ENCODE measurements around the gene HTRA3. TPM values are rescaled to one million over a fixed set of nuclear protein-coding genes. Genes with fewer than 3 reads are reported as not detected.

Gene HTRA3
- total RNA-seq, 1 donor from 2014 or later, result 35.2 TPM

GRCh38 chr4:8229331-8229975 is 40.1 kb upstream of the HTRA3 start:
- H3K4me1 Mint-ChIP-seq (ENCODE audit: low read depth, unreplicated experiment), result peaks cover 3% of the 10 kb centered on the region
- Histone ChIP-seq H3K27me3 (ENCODE audit: insufficient read depth, low read length) (no peaks in the 10 kb centered on the region), H2AFZ (ENCODE audit: low read depth, low read length) (no peak overlapping the region), H3K4me2 (ENCODE audit: low read length) (no peak overlapping the region), H3K9ac (ENCODE audit: low read length) (no peak overlapping the region), H4K20me1 (ENCODE audit: insufficient read depth, low read length) (no peaks in the 10 kb centered on the region), H3K27ac (ENCODE audit: low read depth, low read length) (no peak overlapping the region), H3K36me3 (ENCODE audit: insufficient read depth, low read length) (no peaks in the 10 kb centered on the region), H3K9me3 (ENCODE audit: insufficient read depth, low read depth, low read length) (no peaks in the 10 kb centered on the region), H3K79me2 (ENCODE audit: insufficient read depth, low read length) (no peaks in the 10 kb centered on the region), H3K4me3 (ENCODE audit: insufficient read depth, low read depth, low read length) (no peak overlapping the region), H3K4me1 (ENCODE audit: insufficient read depth, low read length) (peaks cover 28% of the 10 kb centered on the region)
- FAIRE-seq (no peak), DNase-seq (ENCODE audit: low read depth) (no peak)
- no peak overlapping the region for H3K4me3 Mint-ChIP-seq (ENCODE audit: unreplicated experiment)
- no peak overlapping the region for H3K27ac Mint-ChIP-seq (ENCODE audit: unreplicated experiment)
- no peaks in the 10 kb centered on the region for H3K9me3 Mint-ChIP-seq (ENCODE audit: unreplicated experiment)
- H3K27me3 Mint-ChIP-seq (ENCODE audit: low read depth, unreplicated experiment), result peaks cover 12% of the 10 kb centered on the region
- no peaks in the 10 kb centered on the region for H3K36me3 Mint-ChIP-seq (ENCODE audit: low read depth, unreplicated experiment)
- TF ChIP-seq, protein P1, sequence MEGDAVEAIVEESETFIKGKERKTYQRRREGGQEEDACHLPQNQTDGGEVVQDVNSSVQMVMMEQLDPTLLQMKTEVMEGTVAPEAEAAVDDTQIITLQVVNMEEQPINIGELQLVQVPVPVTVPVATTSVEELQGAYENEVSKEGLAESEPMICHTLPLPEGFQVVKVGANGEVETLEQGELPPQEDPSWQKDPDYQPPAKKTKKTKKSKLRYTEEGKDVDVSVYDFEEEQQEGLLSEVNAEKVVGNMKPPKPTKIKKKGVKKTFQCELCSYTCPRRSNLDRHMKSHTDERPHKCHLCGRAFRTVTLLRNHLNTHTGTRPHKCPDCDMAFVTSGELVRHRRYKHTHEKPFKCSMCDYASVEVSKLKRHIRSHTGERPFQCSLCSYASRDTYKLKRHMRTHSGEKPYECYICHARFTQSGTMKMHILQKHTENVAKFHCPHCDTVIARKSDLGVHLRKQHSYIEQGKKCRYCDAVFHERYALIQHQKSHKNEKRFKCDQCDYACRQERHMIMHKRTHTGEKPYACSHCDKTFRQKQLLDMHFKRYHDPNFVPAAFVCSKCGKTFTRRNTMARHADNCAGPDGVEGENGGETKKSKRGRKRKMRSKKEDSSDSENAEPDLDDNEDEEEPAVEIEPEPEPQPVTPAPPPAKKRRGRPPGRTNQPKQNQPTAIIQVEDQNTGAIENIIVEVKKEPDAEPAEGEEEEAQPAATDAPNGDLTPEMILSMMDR (IDR thresholded peaks at IDR 0.05; ENCODE audit: insufficient read depth, low read depth, low read length), result no peak
- no peak for TF ChIP-seq EZH2 (IDR thresholded peaks at IDR 0.05; ENCODE audit: insufficient read depth, low read length)

GRCh38 chr4:8230033-8230432 is 39.5 kb upstream of the HTRA3 start:
- FAIRE-seq, result no peak
- H3K36me3 Mint-ChIP-seq (ENCODE audit: low read depth, unreplicated experiment), result no peaks in the 10 kb centered on the region
- no peak overlapping the region for H2AFZ ChIP-seq (ENCODE audit: low read depth, low read length)

DNA sequence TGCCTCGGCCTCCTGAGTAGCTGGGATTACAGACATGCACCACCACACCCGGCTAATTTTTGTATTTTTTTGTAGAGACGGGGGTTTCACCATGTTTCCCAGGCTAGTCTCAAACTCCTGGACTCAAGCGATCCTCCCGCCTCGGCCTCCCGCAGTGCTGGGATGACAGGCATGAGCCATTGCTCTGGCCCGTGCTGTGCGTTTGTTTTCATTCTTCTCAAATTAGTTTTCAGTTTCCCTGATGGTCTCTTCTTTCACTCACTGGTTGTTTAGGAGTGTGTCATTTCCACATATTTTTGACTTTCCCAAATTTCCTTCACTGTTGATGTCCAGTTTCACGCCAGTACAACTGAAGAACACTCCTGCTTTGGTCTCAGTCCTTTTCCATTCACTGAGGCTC is 38.7 kb upstream of the HTRA3 start:
- Mint-ChIP-seq H3K36me3 (ENCODE audit: low read depth, unreplicated experiment) (no peaks in the 10 kb centered on the region), H3K27ac (ENCODE audit: unreplicated experiment) (no peak overlapping the region), H3K27me3 (ENCODE audit: low read depth, unreplicated experiment) (peaks cover 7% of the 10 kb centered on the region), H3K4me3 (ENCODE audit: unreplicated experiment) (no peak overlapping the region), H3K9me3 (ENCODE audit: unreplicated experiment) (no peaks in the 10 kb centered on the region), H3K4me1 (ENCODE audit: low read depth, unreplicated experiment) (peaks cover 3% of the 10 kb centered on the region)
- H3K27me3 ChIP-seq (ENCODE audit: insufficient read depth, low read length), result no peaks in the 10 kb centered on the region
- DNase-seq (ENCODE audit: low read depth) (no peak), FAIRE-seq (no peak)
- H3K9ac ChIP-seq (ENCODE audit: low read length), result no peak overlapping the region
- H3K4me3 ChIP-seq (ENCODE audit: insufficient read depth, low read depth, low read length), result no peak overlapping the region
- no peak for TF ChIP-seq EZH2 (IDR thresholded peaks at IDR 0.05; ENCODE audit: insufficient read depth, low read length)
- TF ChIP-seq, protein P1 (IDR thresholded peaks at IDR 0.05; ENCODE audit: insufficient read depth, low read depth, low read length), result no peak
- H3K79me2 ChIP-seq (ENCODE audit: insufficient read depth, low read length), result no peaks in the 10 kb centered on the region
- H3K27ac ChIP-seq (ENCODE audit: low read depth, low read length), result no peak overlapping the region
- H3K9me3 ChIP-seq (ENCODE audit: insufficient read depth, low read depth, low read length), result no peaks in the 10 kb centered on the region
- H3K4me2 ChIP-seq (ENCODE audit: low read length), result peak overlapping the region; percentile 5
- no peaks in the 10 kb centered on the region for H3K36me3 ChIP-seq (ENCODE audit: insufficient read depth, low read length)
- H4K20me1 ChIP-seq (ENCODE audit: insufficient read depth, low read length), result no peaks in the 10 kb centered on the region
- H3K4me1 ChIP-seq (ENCODE audit: insufficient read depth, low read length), result peaks cover 22% of the 10 kb centered on the region
- H2AFZ ChIP-seq (ENCODE audit: low read depth, low read length), result no peak overlapping the region

More at GRCh38 chr4:8230033-8230432, 39.5 kb upstream of the HTRA3 start:
- H3K36me3 ChIP-seq (ENCODE audit: insufficient read depth, low read length), result no peaks in the 10 kb centered on the region
- H3K4me3 ChIP-seq (ENCODE audit: insufficient read depth, low read depth, low read length), result no peak overlapping the region
- Mint-ChIP-seq H3K27me3 (ENCODE audit: low read depth, unreplicated experiment) (peaks cover 6% of the 10 kb centered on the region), H3K27ac (ENCODE audit: unreplicated experiment) (no peak overlapping the region), H3K4me3 (ENCODE audit: unreplicated experiment) (no peak overlapping the region), H3K9me3 (ENCODE audit: unreplicated experiment) (no peaks in the 10 kb centered on the region), H3K4me1 (ENCODE audit: low read depth, unreplicated experiment) (peaks cover 3% of the 10 kb centered on the region)
- H3K9me3 ChIP-seq (ENCODE audit: insufficient read depth, low read depth, low read length), result no peaks in the 10 kb centered on the region
- H3K4me2 ChIP-seq (ENCODE audit: low read length), result no peak overlapping the region
- H3K4me1 ChIP-seq (ENCODE audit: insufficient read depth, low read length), result peaks cover 28% of the 10 kb centered on the region
- no peak for DNase-seq (ENCODE audit: low read depth)
- no peaks in the 10 kb centered on the region for H4K20me1 ChIP-seq (ENCODE audit: insufficient read depth, low read length)
- no peaks in the 10 kb centered on the region for H3K27me3 ChIP-seq (ENCODE audit: insufficient read depth, low read length)
- TF ChIP-seq, protein P1 (IDR thresholded peaks at IDR 0.05; ENCODE audit: insufficient read depth, low read depth, low read length), result no peak
- TF ChIP-seq EZH2 (IDR thresholded peaks at IDR 0.05; ENCODE audit: insufficient read depth, low read length), result no peak
- H3K79me2 ChIP-seq (ENCODE audit: insufficient read depth, low read length), result no peaks in the 10 kb centered on the region
- no peak overlapping the region for H3K9ac ChIP-seq (ENCODE audit: low read length)
- H3K27ac ChIP-seq (ENCODE audit: low read depth, low read length), result no peak overlapping the region

Data from astrocyte (in vitro differentiated cells and primary cell).